ENCODE data around the gene CD6.
"Not testable (repeated sequence)": the region's sequence is repeated elsewhere in the genome, so short reads cannot be mapped to it uniquely, and the experiment has no call there.

GRCh38 chr11:60974316-60974715 is 2.8 kb downstream of the CD6 start:
- not testable (repeated sequence) for TF ChIP-seq CTCF, POLR2A, POLR2AphosphoS5 (IDR thresholded peaks at IDR 0.05)

All from breast epithelium (tissue), 3 donors.